Measurements from ENCODE around the gene RXRA. TPM values are rescaled to one million over a fixed set of nuclear protein-coding genes. Genes with fewer than 3 reads are reported as not detected.
A peak's percentile ranks its signal among the peaks of the same experiment; 100 is the strongest.

RXRA gene
- total RNA-seq, 2 donors from 2014 or later = 45.4 to 58.1 TPM

DNA sequence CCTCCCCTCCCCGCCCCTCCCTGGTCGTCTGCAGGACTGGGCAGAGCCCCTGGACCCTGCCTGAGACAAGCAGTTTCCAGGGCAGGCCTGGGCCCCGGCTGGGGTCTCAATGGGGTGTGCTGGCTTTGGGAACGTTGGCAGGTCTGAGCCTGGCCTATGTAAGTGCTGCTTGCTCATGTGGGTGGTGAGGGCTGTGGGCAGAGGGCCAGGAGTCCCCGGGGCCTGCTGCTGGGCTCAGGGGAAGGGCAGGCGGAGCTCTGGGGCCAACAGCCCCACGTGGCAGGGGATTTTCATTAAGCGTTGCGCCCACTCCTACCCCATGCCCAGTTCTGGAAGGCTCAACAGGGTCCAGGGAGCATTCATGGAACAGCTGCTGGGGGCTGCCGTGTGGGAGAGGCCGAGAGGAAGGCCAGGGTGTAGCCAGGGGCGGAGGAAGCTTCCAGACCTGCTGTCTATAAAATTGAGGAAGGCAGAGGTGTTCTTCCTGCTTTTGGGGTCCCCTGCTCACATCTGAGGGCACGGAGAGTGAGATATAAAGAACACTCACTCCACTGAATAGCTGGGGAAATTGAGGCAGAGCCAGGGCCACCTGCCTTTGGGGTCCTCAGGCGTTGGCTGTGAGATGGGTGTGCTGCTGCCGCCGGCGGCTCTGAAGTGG is 32.5 kb downstream of the RXRA start:
- Histone ChIP-seq H3K4me3 (no peak overlapping the region), H3K27ac (no peak overlapping the region), H3K27me3 (replicated peaks; ENCODE audit: insufficient read depth) (no peaks in the 10 kb centered on the region), H3K36me3 (no peaks in the 10 kb centered on the region), H3K9me3 (no peaks in the 10 kb centered on the region), H3K4me1 (ENCODE audit: control insufficient read depth in 1 of 2, low read depth in 2 of 2) (peaks cover 38 to 58% of the 10 kb centered on the region in 2 donors)
- DNase-seq (ENCODE audit: low spot score) = no peak
- ATAC-seq (ENCODE audit: insufficient number of reproducible peaks, low FRiP score, low read depth) = no peak
- TF ChIP-seq CTCF (IDR thresholded peaks at IDR 0.05) = no peak

DNA sequence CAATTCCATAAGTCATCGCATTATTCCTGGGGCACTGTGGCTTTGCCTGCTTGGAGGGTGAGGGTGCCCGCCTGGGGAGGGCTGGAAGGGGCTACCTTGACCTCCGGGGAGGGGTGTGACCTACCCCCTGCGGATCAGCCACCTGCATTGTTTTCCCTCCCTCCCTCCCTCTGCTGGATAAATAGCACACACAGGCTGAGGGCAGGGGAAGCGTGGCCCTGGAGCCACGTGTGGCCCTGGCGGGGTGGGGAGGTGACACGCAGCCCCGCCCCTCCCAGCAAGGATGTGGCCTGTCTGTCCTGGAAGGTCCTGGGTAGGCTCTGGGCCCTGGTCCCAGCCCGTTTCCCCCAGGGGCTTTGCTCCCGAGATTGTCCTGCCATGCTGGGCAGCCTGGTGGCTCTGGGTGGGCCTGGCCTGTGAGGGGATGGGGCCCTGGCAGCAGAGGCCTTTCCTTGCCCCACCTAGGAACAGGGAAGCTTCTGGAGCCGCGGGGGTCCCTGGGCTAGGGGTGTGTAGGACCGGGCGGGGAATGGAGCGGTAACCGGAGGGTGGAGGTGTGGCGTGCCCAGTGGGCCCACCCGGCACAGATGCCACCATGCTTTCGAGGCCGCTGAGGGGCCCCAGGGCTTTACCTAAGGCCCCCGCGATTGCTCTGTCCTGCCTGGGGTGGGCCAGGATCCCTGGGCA is 33.4 kb downstream of the RXRA start:
- Histone ChIP-seq H3K4me1 (ENCODE audit: control insufficient read depth in 1 of 2, low read depth in 2 of 2) (peaks cover 38 to 60% of the 10 kb centered on the region in 2 donors), H3K9me3 (no peaks in the 10 kb centered on the region), H3K27ac (peak overlapping the region in 1 of 2 donors; percentile 34), H3K4me3 (no peak overlapping the region), H3K27me3 (replicated peaks; ENCODE audit: insufficient read depth) (no peaks in the 10 kb centered on the region), H3K36me3 (no peaks in the 10 kb centered on the region)
- no peak for DNase-seq (ENCODE audit: low spot score)
- TF ChIP-seq CTCF (IDR thresholded peaks at IDR 0.05) = no peak
- ATAC-seq (ENCODE audit: insufficient number of reproducible peaks, low FRiP score, low read depth) = no peak

DNA sequence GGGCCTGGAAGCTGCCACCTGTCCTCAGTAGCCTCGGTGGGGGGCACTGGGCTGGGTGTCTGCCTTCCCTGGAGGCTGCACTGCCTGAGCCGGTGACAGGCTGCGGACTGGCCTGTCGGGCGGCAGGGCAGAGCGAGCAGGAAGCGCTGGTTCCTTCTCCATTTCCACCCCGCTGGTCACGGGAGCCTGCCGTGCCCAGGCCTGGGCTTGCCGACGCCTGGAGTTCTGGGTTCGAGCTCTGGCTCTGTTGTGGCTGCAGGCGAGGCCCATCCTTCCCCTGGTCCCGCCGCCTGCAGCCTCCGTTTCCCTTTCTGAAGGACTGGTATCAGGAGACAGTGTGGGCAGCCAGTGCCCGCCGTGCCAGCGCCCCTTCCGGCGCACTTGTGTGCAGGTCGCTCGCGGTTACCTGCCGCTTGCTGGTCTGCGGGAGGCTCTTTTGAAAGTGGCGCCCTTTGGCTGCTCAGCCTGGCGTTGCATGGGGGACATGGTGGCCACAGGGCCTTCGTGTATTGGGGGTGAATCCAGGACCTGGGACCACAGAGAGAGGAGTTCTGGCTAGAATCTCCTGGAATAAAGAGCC is 34.0 kb downstream of the RXRA start:
- no peaks in the 10 kb centered on the region for H3K9me3 ChIP-seq
- H3K4me1 ChIP-seq (ENCODE audit: control insufficient read depth in 1 of 2, low read depth in 2 of 2) = peaks cover 38 to 67% of the 10 kb centered on the region in 2 donors
- no peak overlapping the region for H3K4me3 ChIP-seq
- H3K36me3 ChIP-seq = no peaks in the 10 kb centered on the region
- H3K27ac ChIP-seq = peak overlapping the region; percentile 34 to 81
- no peaks in the 10 kb centered on the region for H3K27me3 ChIP-seq (replicated peaks; ENCODE audit: insufficient read depth)
- no peak for TF ChIP-seq CTCF (IDR thresholded peaks at IDR 0.05)
- ATAC-seq (ENCODE audit: insufficient number of reproducible peaks, low FRiP score, low read depth) (no peak), DNase-seq (ENCODE audit: low spot score) (no peak)

DNA sequence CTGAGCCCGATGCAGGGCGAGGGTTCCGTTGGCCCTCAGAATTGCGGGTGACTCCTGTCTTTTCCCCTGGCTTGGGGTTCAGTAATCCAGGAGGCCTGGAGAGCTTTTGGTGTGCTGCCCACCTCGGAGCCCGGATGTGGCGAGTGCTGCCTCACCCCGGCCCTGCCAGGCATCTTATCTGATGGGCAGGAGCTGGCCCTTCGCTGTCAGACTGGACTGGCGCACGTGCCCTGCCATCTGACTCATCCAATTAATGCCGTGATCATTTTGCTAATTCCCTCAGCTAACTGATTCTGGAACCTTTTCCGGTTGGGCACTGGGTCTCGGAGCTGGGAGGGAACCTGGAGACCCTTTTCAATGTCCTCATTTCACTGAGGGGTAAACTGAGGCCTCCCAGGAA is 34.6 kb downstream of the RXRA start:
- peak; percentile 56 for DNase-seq (ENCODE audit: low spot score)
- TF ChIP-seq CTCF (IDR thresholded peaks at IDR 0.05) = no peak
- Histone ChIP-seq H3K4me3 (peak overlapping the region; percentile 16), H3K9me3 (no peaks in the 10 kb centered on the region), H3K27ac (peak overlapping the region; percentile 78 to 81), H3K4me1 (ENCODE audit: control insufficient read depth in 1 of 2, low read depth in 2 of 2) (peaks cover 42 to 73% of the 10 kb centered on the region in 2 donors), H3K36me3 (no peaks in the 10 kb centered on the region), H3K27me3 (replicated peaks; ENCODE audit: insufficient read depth) (no peaks in the 10 kb centered on the region)
- no peak for ATAC-seq (ENCODE audit: insufficient number of reproducible peaks, low FRiP score, low read depth)

GRCh38 chr9:134361426-134361825 is 35.2 kb downstream of the RXRA start:
- no peak for TF ChIP-seq CTCF (IDR thresholded peaks at IDR 0.05)
- no peak for DNase-seq (ENCODE audit: low spot score)
- peak overlapping the region; percentile 78 to 81 for H3K27ac ChIP-seq
- H3K4me1 ChIP-seq (ENCODE audit: control insufficient read depth in 1 of 2, low read depth in 2 of 2) = peaks cover 47 to 74% of the 10 kb centered on the region in 2 donors
- no peaks in the 10 kb centered on the region for H3K27me3 ChIP-seq (replicated peaks; ENCODE audit: insufficient read depth)
- ATAC-seq (ENCODE audit: insufficient number of reproducible peaks, low FRiP score, low read depth) = no peak
- peak overlapping the region; percentile 16 for H3K4me3 ChIP-seq
- no peaks in the 10 kb centered on the region for H3K36me3 ChIP-seq
- no peaks in the 10 kb centered on the region for H3K9me3 ChIP-seq

All from thoracic aorta (tissue), 2 donors.